Measurements from ENCODE around the gene KLHL21.
A peak's percentile ranks its signal among the peaks of the same experiment; 100 is the strongest.
"Not testable (repeated sequence)": the region's sequence is repeated elsewhere in the genome, so short reads cannot be mapped to it uniquely, and the experiment has no call there.

The KLHL21 gene

DNA sequence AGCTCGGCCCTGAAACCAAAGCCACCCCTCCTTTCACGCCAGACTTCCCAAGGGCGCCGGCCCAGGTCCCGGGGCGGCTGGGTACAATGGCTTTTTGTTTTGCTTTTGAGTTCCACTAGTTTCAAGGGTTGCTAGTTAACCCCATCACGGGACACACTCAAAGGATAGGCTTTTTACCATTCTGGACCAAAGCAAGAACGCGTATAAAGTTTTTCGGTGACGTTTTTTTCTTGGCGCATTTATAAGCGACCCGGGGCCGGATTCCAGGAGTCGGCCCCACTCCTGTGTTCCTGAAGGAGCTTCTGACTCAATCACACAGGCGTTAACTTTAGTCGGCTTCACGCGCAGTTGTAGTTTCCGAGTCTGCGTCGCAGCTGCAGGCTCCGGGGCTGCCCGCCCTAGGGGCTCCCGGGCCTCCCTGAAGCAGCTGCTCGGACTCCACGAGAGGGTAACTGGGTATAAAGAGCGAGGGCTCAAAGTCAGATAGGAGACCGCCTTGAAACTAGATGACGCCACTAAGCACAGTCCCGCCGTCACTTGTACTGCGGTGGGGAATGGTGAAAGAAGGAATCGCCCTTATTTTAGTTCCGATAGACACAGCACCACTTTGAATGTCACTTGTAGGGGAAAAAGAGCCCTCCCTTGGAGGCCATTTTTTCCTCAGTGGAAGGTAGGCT, 707 bp upstream of the KLHL21 start:
- H3K4me3 ChIP-seq (ENCODE audit: control insufficient read depth, low read depth, low read length) = peak overlapping the region; percentile 38
- peak; percentile 83 for DNase-seq (ENCODE audit: low read depth)
- TF ChIP-seq, protein P1, sequence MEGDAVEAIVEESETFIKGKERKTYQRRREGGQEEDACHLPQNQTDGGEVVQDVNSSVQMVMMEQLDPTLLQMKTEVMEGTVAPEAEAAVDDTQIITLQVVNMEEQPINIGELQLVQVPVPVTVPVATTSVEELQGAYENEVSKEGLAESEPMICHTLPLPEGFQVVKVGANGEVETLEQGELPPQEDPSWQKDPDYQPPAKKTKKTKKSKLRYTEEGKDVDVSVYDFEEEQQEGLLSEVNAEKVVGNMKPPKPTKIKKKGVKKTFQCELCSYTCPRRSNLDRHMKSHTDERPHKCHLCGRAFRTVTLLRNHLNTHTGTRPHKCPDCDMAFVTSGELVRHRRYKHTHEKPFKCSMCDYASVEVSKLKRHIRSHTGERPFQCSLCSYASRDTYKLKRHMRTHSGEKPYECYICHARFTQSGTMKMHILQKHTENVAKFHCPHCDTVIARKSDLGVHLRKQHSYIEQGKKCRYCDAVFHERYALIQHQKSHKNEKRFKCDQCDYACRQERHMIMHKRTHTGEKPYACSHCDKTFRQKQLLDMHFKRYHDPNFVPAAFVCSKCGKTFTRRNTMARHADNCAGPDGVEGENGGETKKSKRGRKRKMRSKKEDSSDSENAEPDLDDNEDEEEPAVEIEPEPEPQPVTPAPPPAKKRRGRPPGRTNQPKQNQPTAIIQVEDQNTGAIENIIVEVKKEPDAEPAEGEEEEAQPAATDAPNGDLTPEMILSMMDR (conservative IDR thresholded peaks at IDR 0.05; ENCODE audit: control insufficient read depth, insufficient read depth, low read depth, low read length) = no peak

DNA sequence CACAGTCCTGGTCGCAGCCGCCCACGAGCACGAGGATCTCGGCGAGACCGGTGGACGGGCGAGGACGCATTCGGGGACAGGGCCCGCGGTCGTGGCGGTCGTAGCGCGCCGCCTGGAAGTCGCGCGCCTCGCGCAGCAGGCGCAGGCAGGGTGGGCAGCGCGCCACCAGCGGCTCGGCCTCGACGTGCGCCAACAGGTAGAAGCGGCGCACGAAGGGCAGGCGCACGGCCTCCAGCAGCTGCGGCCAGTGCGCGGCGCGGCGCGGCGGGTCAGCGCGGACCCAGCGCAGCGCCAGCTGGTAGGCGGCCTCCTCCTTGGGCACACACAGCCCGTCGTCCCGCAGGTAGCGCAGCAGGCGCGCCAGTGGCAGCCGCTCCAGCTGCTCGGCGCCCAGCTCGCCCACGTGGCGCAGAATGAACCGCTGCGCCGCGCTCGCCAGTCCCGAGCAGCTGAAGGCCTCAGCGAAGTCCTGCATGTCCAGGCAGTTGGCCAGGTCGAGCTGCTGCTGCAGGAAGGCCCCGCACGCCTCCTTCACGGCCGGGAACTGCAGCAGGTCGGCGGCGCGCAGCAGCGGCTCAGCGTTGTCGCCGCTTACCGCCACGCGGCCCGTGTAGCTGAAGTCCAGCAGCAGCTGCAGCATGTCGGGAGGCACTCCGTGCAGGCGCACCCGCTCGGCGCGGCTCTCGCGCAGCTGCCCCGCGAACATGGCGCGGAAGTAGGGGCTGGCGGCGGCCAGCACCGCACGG, 573 bp downstream of the KLHL21 start:
- TF ChIP-seq, protein P1 (conservative IDR thresholded peaks at IDR 0.05; ENCODE audit: control insufficient read depth, insufficient read depth, low read depth, low read length) = no peak
- H3K4me3 ChIP-seq (ENCODE audit: control insufficient read depth, low read depth, low read length) = peak overlapping the region; percentile 93

DNA sequence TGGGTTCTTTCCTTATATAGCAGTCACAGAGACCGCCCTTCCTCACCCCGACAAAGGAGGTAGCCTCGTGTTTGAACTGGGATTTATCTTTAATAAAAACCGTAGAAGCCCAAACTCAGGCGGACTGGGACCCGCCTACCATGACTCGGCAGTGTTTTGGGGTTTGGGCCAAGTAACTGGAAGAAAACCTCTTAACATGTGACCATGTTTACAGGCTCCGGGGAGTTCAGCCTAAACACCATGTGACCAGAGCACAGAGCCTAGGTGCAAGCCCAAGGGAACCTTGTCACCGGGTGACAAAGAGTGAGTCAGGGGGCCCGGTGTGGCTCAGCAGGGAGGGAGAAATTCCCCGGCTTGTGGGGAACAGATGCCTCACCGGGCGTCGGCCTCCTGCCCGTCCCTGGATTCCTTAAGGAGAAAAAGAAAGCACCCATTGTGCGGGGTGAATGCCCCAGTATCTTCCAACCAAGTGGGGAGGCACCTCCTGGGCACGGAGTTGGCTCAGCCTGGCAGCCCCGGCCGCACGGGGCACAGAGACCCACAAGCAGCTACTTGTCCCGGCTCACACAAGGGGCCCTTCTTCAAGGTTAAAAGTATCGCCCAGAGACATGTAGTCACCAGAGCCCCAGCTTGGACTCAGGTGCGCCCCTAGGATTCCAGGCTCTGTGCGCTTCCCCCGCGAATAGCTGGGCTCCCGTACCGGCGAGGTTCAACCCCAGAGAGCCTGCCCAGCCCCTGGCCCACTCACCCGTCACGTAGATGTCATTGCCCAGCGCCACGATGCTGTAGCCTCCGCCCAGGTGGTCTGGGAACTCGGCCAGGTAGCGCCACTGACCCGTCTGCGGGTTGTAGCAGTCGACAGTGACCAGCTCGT, 1.4 kb downstream of the KLHL21 start:
- TF ChIP-seq, protein P1 (conservative IDR thresholded peaks at IDR 0.05; ENCODE audit: control insufficient read depth, insufficient read depth, low read depth, low read length) = no peak
- peak overlapping the region; percentile 93 for H3K4me3 ChIP-seq (ENCODE audit: control insufficient read depth, low read depth, low read length)
- DNase-seq (ENCODE audit: low read depth) = peak; percentile 99

More for the DNA sequence above, 573 bp downstream of the KLHL21 start:
- peak; percentile 50 for DNase-seq (ENCODE audit: low read depth)

DNA sequence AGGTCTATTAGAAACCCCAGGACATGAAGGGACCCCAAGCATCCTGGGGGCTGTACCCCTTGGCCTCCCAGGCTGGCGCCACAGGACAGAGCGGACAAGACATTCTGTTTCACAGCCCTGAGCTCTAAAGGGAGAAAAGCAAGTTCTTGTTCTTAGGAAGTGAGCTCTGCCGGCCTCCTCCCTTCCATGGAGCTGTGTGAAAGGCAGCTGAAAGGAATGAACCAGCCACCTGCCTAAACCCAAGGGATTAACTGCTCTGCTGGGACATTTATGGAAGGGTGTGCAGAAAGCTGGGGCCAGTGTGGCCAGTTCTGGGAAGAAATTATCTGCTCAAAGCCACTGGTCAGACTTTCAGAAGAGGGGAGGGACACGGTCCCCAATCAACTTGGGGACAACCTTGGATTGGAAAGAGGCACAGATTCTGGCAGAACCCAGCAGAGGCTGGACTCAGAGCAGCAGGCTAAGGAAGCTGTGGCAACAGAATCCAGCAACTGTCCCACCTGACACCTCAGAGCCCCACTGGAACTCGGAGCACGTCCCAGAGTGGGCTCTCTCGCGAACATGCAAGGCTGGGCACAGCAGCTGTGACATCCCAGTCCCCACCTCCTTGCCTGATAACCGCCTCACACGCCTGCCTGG, 2.1 kb downstream of the KLHL21 start:
- peak overlapping the region; percentile 93 for H3K4me3 ChIP-seq (ENCODE audit: control insufficient read depth, low read depth, low read length)
- TF ChIP-seq, protein P1 (conservative IDR thresholded peaks at IDR 0.05; ENCODE audit: control insufficient read depth, insufficient read depth, low read depth, low read length) = no peak
- no peak for DNase-seq (ENCODE audit: low read depth)

DNA sequence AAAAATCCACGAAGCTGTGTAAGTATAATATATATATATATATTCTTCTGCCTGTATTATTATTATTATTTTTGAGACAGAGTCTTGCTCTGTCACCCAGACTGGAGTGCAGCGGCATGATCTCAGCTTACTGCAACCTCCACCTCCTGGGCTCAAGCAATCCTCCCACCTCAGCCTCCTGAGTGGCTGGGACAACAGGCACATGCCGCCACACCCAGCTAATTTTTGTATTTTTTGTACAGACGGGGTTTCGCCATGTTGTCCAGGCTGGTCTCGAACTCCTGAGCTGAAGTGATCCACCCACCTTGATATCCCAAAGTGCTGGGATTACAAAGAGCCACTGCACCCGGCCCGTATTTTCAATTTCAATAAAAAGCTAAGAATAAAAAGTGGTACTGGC, 2.7 kb downstream of the KLHL21 start:
- not testable (repeated sequence) for DNase-seq (ENCODE audit: low read depth)
- peak overlapping the region; percentile 93 for H3K4me3 ChIP-seq (ENCODE audit: control insufficient read depth, low read depth, low read length)

DNA sequence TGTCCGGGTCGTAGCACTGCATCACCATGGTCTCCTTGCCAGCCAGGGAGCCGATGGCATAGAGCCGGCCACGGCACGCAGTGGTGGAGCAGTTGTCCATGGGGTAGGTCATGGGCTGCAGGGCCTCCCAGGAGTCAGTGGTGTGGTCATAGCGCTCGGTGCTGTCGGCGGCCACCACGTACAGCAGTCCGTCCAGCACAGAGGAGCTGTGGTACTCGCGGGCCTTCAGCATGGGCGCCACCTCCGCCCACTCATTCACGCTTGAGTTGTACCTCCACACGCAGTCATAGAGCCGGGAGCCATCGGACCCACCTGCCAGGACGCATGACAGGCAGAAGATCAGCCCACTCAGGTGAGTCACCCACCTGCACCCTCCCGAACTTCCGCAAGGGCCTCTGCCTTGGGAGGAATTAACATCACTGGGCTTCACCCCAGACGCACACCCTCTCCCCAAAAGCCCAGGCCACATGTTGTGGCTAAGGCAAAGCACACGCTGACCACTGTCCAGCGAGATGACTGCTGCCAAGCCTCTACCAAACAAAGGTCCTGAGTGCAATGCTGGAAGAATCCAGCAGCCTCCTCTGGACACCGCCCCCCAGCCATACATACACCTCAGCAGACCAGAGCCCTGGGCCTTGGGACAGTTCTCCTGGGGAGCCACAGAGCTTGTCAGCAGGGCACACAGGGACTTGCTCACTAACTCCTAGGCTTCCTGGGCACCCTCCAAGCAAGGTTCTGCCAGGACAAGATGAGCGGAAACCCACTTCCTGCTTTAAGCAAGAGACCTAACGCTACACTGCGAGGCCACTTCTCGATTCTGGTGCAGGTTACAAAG, 3.3 kb downstream of the KLHL21 start:
- peak; percentile 55 for DNase-seq (ENCODE audit: low read depth)

More for the DNA sequence above, 3.3 kb downstream of the KLHL21 start:
- peak overlapping the region; percentile 93 for H3K4me3 ChIP-seq (ENCODE audit: control insufficient read depth, low read depth, low read length)
- TF ChIP-seq, protein P1 (conservative IDR thresholded peaks at IDR 0.05; ENCODE audit: control insufficient read depth, insufficient read depth, low read depth, low read length) = no peak

All from fibroblast of mammary gland (primary cell).